GM21529 (cell line): ENCODE data around the gene MTTP.

Experiments
- ATAC-seq: cut with Tn5 transposase; IDR thresholded peaks from one replicate; pipeline ENCODE4 v1.9.1; 2021; ENCODE audit not compliant: unreplicated experiment

Gene MTTP

DNA sequence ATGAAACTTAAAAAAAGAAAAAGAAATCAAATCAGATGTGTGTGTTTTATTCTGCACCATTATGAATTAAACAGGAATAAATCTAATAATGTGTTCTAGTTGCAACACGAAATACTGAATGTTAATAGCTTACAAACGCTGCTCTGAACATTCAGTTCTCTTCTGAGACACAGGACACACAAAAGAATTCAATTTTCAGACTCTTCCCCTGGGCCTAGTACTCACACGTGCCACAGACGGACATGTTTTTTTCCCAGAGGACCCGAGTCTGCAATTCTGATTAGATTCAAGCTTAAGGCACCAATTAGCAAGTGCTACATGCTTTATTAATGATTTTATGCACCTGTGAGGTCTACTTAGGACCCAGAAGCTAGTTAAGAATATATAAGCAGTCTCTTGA lies 62.5 kb downstream of the MTTP start:
- ATAC-seq, result no peak

DNA sequence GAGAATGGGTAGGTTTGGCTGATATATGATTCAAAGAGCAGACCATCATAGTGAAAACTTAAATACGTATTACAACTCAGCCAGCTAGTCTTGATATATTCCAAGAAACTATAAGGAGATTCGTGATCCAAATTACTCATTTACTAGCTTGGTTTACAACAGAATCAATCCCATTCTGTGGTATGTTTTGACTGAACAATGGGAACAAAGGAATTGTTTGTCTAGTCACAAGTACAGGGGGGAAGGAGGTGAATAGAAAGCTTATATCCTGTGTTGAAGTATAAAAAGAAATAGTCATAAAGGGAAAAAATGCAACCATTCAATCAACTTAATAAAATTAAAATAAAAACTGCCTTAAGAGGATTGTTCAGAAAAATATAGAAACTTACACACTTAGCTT lies 66.1 kb downstream of the MTTP start:
- ATAC-seq, result no peak

DNA sequence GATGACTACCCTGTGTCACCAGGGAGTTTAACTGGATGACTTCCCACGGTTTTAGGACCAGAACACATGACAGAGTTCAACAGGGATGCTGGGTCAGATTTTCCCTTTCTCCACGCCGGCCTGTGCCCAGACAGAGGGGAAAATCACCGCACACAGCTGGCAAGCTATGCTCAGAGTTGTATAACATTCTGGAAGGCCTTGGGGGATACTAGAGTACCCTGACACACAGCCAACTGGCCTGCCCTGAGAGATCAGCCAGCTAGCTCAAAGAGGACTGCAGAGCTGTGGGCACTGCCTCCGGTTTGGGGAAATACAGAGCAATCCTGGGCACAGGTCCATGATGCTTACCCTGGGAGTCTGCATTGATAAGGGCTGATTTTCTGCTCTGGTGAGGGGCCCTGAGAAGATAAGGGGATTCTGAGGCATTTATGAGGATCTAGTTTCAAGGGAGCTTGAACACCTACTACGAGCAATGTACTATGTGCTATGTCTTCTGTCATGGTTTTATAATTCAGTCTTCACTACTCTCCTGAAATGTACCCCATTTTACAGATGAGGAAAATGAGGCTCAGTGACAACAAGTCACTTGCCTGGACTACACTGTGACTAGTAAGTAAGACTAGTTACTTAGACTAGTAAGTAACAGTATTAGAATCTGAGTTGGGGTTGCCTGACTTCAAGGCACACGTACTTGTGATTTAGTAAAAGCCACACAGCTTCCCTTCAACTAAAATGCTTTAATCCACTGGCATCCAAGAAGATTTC lies 68.3 kb downstream of the MTTP start:
- no peak for ATAC-seq

DNA sequence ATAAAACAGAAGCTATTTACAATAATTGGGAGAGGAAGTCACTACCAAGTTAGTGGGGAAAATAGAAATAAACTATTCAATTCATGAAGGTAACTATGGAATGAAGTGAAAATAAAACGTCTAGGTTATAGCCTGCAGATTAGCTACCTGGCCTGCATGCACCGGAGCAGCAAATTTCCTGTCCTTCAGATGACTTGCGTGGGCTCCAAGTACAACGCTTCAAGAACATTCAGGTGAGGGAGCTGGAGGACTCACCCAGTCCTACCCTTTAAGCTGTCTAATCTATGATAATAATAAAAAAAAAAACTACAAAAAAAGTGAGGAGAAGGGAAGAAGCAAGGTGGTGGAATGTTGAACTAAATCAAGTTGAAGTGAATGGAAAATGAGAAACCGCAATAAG lies 69.8 kb downstream of the MTTP start:
- no peak for ATAC-seq

DNA sequence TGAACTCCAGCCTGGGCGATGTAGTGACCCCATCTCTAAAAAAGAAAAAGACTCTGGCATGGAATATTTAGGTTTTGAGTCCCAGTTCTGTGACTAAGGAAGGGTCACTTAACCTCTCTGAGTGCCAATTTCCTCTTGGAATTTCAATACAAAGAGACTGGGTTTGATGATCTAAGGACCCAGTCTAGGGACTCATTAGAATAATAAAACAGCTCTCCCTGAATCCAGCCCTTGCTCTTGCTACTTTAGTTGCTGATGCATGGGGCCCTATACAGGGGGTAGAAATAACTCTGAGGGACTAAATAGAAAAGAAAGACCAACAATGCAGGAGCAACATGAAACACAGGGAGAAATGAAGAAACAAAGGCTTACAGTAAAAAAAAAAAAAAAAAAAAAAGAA lies 70.4 kb downstream of the MTTP start:
- no peak for ATAC-seq

DNA sequence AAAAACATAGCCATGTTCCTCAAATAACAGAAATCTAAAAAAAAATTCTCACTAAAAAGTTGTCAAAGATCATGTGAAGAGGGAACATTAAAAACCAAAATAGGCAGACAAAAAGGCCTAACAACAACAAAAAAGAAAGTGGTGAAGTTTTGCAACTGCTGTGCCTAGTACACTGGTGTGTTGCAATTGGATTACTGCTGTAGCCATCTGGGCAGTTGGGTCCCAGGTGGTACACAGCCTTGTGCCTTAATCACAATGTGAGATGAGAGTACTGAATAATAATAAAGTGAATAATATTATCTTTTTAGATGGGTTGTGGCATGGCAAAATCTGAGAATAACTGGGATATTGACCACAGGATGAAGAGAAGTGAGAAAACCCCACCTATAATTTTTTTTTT lies 71.0 kb downstream of the MTTP start:
- no peak for ATAC-seq

DNA sequence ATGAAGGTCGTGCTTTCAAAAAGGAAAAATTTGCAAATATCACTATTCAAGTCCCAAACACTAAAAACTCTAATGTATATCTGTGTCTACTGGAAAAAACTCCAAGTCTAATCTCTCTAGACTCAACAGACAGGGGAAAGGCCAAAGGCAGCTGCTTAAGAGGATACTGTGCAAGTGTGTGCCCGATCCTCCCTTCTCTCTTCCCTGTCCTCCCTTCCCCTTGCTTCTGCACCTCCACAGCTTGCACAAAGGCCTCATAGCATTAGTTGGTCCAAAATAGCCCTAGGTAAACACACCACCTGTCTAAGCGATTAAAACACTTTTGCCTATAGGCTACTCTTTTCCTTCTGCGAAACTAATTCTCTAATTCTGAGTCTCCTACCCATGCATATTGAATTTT lies 72.4 kb downstream of the MTTP start:
- no peak for ATAC-seq

DNA sequence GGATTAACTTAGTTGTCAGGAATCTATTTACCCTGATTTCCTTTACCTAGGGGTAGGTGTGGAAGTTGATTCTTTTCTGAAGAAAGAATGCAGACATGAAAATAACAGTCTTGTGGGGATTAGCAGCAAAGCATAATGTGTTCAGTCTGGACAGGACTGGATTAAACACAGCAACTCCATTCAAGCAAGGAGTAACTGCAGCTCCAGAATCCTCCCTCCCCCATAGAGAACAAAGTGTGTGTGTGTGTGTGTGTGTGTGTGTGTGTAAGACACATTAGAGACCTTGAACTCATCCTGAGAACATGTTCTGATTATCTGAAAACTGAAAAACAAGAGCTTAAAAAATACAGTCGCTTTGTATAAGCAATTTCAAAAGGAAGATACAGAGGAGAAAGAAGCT lies 73.7 kb downstream of the MTTP start:
- no peak for ATAC-seq

DNA sequence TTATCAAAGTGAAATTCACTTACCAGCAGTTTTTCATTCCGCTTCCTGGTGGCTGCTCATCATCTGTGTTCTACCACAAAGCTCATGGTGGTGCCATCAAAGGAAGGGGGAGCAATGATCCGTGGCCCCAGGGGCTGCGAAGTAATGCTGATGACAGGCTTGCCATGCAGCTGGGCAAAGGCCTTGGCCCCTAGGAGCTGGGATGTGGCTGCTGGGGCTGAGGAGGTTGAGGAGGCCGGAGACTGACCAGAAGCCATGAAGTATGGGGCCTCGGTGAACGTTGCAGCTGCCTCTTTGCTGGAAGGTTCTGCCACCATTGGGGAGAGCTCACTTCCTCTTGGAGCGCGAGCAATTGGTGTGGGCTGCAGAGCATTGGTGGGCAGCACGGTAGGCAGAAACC lies 74.6 kb downstream of the MTTP start:
- ATAC-seq, result no peak

DNA sequence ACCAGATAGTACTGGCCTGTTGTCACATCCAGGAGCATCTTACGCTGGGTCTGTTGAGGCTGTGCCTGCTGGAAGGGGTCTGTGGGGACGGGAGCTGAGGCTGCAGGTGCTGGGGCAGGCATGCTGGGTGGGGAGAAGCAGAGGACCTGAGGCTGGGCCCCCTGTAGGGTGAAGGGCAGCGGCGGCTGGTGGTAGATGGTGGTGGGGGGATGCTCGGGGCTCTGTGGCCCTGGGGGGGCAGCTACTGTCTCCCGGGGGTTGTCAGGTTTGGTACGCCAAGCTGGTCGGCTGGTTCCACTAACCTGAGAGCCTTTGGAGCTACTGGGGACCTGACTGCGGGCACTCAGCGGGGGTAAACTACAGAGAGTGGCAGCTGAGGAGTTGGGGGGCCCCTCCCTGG lies 75.2 kb downstream of the MTTP start:
- no peak for ATAC-seq

DNA sequence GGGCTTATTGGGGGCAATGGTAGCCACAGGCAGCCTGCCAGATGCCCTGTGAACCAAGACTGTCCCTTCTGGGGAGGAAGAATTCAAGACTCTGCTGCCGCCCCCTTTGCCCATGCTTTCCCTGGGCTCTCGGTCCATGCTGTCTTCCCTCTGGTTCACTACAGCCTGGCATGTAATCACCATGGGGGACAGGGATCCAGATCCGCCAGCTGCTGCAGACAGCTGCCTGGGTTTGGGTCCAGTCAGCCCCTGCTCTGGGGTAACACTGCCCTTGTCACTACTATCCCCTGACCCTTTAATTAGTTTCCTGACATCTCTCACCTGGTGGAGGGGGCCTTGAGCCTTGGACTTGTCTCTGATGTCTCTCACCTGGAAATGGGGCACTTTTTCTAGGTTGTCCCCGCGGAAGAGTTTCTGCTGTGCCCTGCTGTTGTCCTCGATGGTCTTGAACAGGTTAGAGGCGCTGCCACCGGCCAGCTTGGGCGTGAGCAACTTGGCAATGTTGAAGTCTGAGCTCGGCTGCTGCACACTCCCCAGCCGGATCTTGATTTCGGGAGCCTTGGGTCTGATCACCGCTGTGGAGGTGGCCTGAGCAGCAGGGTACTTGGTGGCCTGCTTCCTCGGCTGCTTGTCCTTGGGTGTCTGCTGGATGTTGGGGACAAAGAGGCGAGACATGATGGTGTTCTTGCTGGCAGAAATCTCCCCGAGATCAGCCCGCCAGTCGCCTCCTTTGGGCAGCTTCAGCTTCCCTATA lies 76.6 kb downstream of the MTTP start:
- no peak for ATAC-seq

DNA sequence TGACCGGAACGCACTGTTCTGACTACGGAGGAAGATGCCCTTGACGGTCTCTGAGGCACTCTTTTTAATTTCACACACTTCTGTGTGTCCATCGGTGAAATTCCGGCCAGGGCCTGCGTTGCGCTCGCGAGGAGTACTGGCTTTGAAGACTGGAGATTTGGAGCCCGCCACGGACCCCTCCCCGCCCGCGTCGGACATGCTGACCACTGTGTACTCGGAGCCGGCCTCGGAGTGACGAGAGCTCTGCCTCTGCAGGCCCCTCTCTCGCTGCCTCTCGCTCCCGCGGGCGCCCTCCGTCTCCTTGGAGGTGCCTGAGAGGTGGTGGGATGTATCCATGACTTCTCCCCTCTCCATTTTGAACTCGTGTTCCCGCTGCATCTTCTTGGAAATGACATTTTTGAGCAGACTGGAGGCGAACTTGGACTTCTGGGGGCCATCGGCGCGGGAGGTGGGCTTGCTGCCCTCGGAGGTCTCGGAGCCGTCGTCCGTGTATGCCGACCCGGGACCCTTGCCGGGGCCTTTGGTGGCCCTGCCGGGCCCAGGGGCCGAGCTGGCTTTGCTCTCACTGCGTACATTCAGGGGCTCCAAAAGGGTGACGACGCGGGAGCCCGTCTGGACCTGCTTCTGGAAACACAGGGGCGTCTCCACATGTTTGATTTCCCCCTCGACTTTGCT lies 77.3 kb downstream of the MTTP start:
- ATAC-seq, result no peak

DNA sequence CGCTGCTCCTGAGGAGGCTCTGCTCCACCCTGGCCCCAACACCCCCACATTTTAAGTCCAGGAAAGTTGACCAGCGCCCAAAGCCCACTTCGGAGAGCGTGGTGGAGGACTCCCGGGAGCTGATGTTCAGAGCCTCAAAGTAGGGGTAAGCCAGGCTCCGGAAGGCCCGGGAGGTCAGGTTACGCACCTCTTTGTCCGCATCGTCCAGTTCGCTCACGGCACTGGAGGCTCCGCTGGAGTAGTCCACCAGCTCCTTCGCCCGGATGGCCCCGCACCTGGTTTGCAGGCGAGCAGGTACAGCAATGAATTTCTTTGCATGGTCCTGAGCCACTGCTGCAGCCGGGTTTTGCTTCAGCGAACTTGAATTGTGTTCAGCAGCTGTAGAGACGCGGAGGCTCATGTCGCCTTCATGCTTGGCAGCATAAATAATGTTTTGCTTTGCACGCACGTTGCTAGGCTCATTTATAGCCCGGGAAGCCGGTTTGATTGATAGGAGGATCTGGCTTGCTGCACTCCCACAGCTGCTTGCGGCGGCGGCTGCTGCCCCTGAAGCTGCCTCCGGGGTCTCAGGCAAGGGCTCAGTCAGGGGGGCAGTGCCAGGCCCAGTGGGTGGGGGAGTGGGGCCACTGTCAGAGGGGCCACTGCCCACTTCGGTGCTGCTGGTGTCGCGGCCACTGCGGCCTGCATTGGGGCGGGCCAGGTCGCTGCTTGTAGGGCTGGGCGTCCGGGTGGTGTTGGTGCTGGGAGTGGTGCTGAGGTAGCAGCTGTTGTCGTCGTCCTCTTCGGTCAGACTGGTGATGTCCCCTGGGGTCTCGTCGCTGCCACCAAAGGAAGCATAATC lies 78.2 kb downstream of the MTTP start:
- ATAC-seq, result no peak

DNA sequence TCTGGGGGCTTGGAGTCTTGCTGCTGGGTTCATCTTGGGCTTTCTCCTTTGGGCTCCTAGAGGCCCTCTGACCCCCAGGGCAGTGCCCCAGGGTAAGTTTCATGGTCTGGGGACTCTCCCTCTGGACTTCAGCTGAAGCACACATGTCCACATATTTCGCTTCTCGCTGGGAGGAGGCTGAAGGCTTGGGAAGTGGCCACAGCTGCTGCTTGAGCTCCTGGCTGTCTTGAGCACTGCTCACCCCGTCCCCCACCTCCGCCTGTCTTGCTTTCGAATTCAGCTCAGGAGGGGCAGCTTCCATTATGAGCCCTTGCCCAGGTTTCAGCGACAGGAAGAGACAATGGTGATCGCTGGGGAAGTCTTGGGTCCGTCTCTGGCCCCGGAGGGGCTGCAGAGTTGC lies 79.3 kb downstream of the MTTP start:
- ATAC-seq, result no peak

DNA sequence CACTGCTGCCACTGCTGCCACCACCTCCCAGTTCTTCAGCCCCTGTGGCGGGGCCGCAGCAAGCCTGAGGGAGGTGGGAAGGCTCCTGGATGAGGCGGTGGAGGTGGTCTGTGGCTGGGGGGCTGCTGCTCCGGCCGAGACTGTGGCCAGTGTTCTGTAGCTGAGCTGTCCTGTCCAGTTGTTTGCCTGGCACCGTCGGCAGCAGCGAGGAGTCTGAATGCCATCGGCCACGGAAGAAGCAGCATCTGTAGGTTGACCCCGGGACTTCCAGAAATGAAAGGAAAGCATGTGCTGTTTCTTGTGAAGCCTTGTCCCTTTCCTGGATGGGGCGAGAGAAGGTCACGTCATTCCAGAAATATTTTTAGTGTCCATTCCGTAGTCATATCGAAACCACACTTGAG lies 79.7 kb downstream of the MTTP start:
- ATAC-seq, result no peak

DNA sequence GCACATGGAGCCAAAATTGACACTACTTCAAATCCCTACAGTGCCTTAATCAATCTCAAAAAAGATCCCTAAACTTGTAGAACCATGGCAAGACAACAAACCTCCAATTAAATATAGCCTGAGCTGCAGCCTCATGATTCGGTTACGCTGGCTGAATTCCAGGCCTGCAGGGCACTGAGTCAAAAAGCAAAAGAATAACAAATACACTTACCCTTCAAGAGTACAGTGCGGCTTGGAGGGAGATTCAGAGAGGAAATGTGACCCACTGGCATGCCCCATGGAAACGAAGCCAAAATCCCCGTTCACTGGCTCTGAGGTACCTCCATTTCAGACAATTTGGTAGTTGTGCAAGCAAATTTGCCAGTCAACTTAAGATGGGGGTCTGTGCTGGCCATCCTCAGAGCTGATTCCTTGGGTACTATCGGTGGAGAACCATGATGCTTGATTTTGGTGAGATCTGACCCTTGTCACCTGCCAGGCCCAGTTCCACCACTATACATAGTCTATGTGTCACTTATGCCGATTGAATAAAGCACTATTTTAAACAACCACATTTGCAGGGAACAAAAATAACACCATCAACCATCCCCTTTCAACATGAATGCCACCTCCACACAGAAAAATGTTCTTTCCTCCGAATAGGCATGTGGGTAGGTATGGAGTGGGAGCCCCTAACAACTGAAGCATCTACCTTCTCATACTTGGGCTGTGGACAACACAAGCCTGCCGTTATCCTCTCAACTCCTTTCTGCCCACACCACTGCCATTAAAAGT lies 80.9 kb downstream of the MTTP start:
- ATAC-seq, result no peak

DNA sequence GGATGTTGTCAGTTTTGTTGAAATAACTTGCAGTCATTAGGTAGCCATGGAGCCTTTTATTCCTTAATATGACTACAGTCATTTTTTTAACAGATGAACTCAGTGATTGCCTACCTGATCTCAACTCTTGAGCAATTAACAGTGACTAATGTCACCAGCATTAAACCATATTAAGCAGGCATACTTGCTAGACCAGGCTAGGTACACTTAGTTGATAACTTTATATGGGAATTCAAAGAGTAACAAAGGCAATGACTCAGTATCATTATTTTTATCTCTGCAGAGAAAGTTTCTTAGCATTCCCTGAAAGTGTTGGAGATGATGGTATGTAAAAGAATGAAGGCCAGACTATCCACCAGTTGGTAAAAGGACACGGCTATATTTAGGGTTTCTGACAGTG lies 83.2 kb downstream of the MTTP start, which contains the start of gene C4orf54:
TSS of gene C4orf54 (minus strand) at position 31 of the 400 bp plus-strand sequence. CDS start 3,180 bp downstream, outside the sequence.
- ATAC-seq, result no peak

DNA sequence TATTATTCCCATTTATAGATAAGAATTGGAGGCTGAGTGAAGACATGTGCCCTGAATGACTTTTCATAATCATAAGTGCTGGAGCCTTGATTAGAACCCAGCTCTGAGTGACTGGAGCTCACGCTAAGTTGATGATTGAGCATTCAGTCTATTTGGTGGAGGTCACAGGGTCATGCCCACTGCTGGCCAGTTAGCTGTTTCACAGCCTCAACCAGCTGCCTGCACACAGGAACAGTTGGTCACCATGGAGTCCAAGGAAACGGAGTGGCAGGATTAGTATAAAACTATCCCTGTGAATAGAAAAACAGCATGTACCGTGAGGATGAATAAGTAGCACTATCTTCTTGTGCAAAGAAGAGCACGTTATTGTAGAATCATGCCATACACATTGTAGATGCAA lies 84.0 kb downstream of the MTTP start:
- no peak for ATAC-seq

DNA sequence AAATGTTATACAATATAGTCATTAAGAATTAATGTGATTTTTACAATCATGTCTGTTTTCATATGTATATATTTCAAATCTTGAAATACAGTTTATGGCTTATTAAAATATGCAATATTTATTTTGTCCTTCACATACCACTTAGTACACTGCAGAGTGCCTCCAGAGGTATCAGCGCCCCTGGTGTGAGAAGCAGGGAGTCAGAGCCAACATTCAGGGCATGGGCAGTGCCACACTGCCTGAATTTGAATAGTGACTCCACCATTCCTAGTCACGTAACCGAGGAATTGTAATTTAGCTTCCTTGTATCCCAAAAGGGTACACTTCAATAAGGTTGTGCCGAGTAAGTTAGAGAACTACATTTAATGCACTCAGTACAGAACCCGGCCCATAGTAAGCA lies 87.3 kb downstream of the MTTP start:
- ATAC-seq, result no peak

DNA sequence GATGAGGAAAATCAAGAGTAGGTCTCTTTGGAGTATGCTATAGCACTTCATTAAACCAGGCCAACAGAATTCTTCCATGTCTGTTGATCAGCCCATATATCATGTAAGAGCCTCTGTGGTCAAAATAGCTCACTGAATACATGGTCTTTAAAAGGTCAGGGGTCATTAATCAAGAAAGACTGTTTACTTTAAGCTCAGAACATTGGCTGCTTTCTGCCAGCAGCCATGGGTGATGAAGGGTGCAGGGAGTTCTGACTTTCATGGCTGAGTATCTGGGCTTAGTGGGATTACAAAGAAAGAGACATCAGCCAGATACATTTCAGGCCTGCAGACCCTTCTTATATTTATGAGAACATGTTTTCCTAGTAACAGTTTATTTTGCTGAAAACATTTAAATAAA lies 90.1 kb downstream of the MTTP start:
- ATAC-seq, result no peak
